GM12878 (cell line): Measurements from ENCODE around the gene SEC23IP. TPM values are rescaled to one million over a fixed set of nuclear protein-coding genes. Genes with fewer than 3 reads are reported as not detected.

Experiments used
- ATAC-seq: fragments of 200-7000 bp; cut with Tn5 transposase; 3 replicates; pipeline ENCODE4 v1.9.1; 2020; ENCODE audit warnings: mild to moderate bottlenecking, moderate library complexity
- BruUV-seq: library from RNA; stranded (reverse); fragments of 400-500 nt; replicated peaks from 2 replicates; lab custom pipeline; 2021; lab: Mats Ljungman, UMichigan
- CTCF ChIA-PET: fragments of 300-600 bp; sonication (Branson Sonifier 250); formaldehyde crosslinking; extraction: SDS; loops from one replicate; lab custom pipeline; 2021; ENCODE audit warnings: inconsistent platforms; lab: Yijun Ruan, JAX
- POLR2A ChIA-PET: fragments of 350-600 bp; formaldehyde crosslinking; extraction: SDS; loops from one replicate; lab custom pipeline; 2021; ENCODE audit warnings: inconsistent platforms; lab: Charles Lee
- RAD21 ChIA-PET: fragments of 300-600 bp; sonication (Branson Sonifier 250); formaldehyde crosslinking; loops from one replicate; lab custom pipeline; 2023; ENCODE audit warnings: antibody characterized with exemption; ENCODE audit not compliant: unreplicated experiment; lab: Charles Lee
- SMC1A ChIA-PET: fragments of 300-600 bp; sonication (Branson Sonifier 250); formaldehyde crosslinking; loops from one replicate; lab custom pipeline; 2023; ENCODE audit not compliant: unreplicated experiment, uncharacterized antibody; lab: Charles Lee
- DNase-seq: peaks from one replicate; pipeline ENCODE4 v3.0.0-alpha.2; 2011; ENCODE audit warnings: low read depth, low spot score
- FAIRE-seq: peaks from 3 replicates; lab custom pipeline; 2011; peaks lifted over from hg19 to GRCh38; lab: Jason Lieb, UNC
- H2AFZ ChIP-seq: 2 replicates; pipeline ENCODE4 v1.6.0; 2011; ENCODE audit warnings: low read depth, low read length, control low read depth; ENCODE audit not compliant: control insufficient read depth
- H3K27ac ChIP-seq: 2 replicates; pipeline ENCODE4 v1.5.1; 2011; ENCODE audit warnings: control low read depth; ENCODE audit not compliant: control insufficient read depth, insufficient read depth
- H3K27me3 ChIP-seq, 2 experiments: replicated peaks in 1 of 2; 2 replicates each; pipeline versions ENCODE4 v1.6.0 to v1.6.1; 2011; ENCODE audit warnings: low read length in 1 of 2; ENCODE audit not compliant: control insufficient read depth in 2 of 2, insufficient read depth in 2 of 2
- H3K36me3 ChIP-seq, 2 experiments: 2 replicates each; pipeline ENCODE4 v1.5.1; 2011; ENCODE audit warnings: low read length in 1 of 2; ENCODE audit not compliant: control insufficient read depth in 2 of 2, insufficient read depth in 2 of 2
- H3K4me1 ChIP-seq: 2 replicates; pipeline ENCODE4 v1.6.1; 2011; ENCODE audit warnings: mild to moderate bottlenecking, low read length, moderate library complexity, mixed read lengths; ENCODE audit not compliant: control insufficient read depth, insufficient read depth
- H3K4me2 ChIP-seq: 2 replicates; pipeline ENCODE4 v1.6.0; 2011; ENCODE audit warnings: control low read depth; ENCODE audit not compliant: control insufficient read depth, insufficient read depth
- H3K4me3 ChIP-seq: fragments of 200-600 bp; sonication (generic); 2 replicates; pipeline ENCODE4 v1.5.1; 2016
- H3K79me2 ChIP-seq: 2 replicates; pipeline ENCODE4 v1.6.0; 2011; ENCODE audit warnings: low read length; ENCODE audit not compliant: control insufficient read depth, insufficient read depth
- H3K9ac ChIP-seq: 2 replicates; pipeline ENCODE4 v1.8.0; 2011; ENCODE audit warnings: low read length, control low read depth, mixed read lengths; ENCODE audit not compliant: control insufficient read depth, insufficient read depth
- H3K9me3 ChIP-seq: replicated peaks from 3 replicates; pipeline ENCODE4 v1.5.1; 2011; ENCODE audit warnings: mild to moderate bottlenecking, low read length; ENCODE audit not compliant: control insufficient read depth, insufficient read depth
- H4K20me1 ChIP-seq: 2 replicates; pipeline ENCODE4 v1.6.0; 2011; ENCODE audit not compliant: control insufficient read depth, insufficient read depth
- FOXK2 ChIP-seq: fragments of 450-650 bp; IDR thresholded peaks from 2 replicates; pipeline ENCODE4 v1.6.1; 2017; ENCODE audit warnings: mild to moderate bottlenecking, moderate library complexity
- HDGF ChIP-seq: fragments of 450-650 bp; IDR thresholded peaks from 2 replicates; pipeline ENCODE4 v1.6.1; 2016; ENCODE audit warnings: antibody characterized with exemption
- IKZF1 ChIP-seq: fragments of 450-650 bp; conservative IDR thresholded peaks from 2 replicates; pipeline ENCODE4 v1.6.1; 2017; ENCODE audit warnings: antibody characterized with exemption, mild to moderate bottlenecking
- KDM1A ChIP-seq: fragments of 200-600 bp; sonication (generic); IDR thresholded peaks from 2 replicates; pipeline ENCODE4 v1.6.1; 2016; ENCODE audit warnings: borderline replicate concordance
- POLR2AphosphoS5 ChIP-seq: IDR thresholded peaks from 2 replicates; pipeline ENCODE4 v1.6.1; 2011; ENCODE audit warnings: mild to moderate bottlenecking, low read length, inconsistent platforms
- SREBF1 ChIP-seq: IDR thresholded peaks from 2 replicates; pipeline ENCODE4 v1.6.1; 2012; ENCODE audit warnings: mild to moderate bottlenecking, low read length
- TAF1 ChIP-seq: IDR thresholded peaks from 2 replicates; pipeline ENCODE4 v1.6.1; 2011; ENCODE audit warnings: mild to moderate bottlenecking, low read depth, low read length, borderline replicate concordance
- TCF7 ChIP-seq: IDR thresholded peaks from 2 replicates; pipeline ENCODE4 v1.6.1; 2014; ENCODE audit warnings: antibody characterized with exemption, borderline replicate concordance
- USF2 ChIP-seq: IDR thresholded peaks from 2 replicates; pipeline ENCODE4 v1.6.1; 2011; ENCODE audit warnings: low read depth, low read length, improper control_type of control experiment, borderline replicate concordance
- ZBED1 ChIP-seq: IDR thresholded peaks from 2 replicates; pipeline ENCODE4 v1.6.1; 2016; ENCODE audit warnings: borderline replicate concordance
- ZZZ3 ChIP-seq: IDR thresholded peaks from 2 replicates; pipeline ENCODE4 v1.6.1; 2011; ENCODE audit warnings: low read depth; ENCODE audit not compliant: control insufficient read depth, insufficient read length
- in situ Hi-C: fragments of 300-500 bp; cut with MboI; formaldehyde crosslinking; loops from 9 replicates; pipeline ENCODE4 v1.14.3; 2018; ENCODE audit warnings: mixed read lengths
- intact Hi-C: fragments of 100-400 bp; cut with micrococcal nuclease; formaldehyde crosslinking; loops from one replicate; pipeline ENCODE4 v1.14.2; 2022; ENCODE audit not compliant: unreplicated experiment
- polyA plus RNA-seq, 11 experiments: library from polyadenylated mRNA; depleted of rRNA in 4 of 11; unstranded in 6 of 11; stranded (reverse) in 5 of 11; fragments of >200 nt; fragmentation: Nextera tagmentation in 4 of 11; fragmentation: Illumina TruSeq in 1 of 11; extraction: Ambion mirVana in 4 of 11; extraction: Trizol in 1 of 11; gene quantifications; 1 replicate in 1 of 11; 2 replicates in 10 of 11; pipeline versions ENCODE4 v1.2.1 to v1.2.3, GENCODE V29; 2011 to 2016; ENCODE audit warnings: inconsistent platforms in 2 of 11, missing spikeins in 2 of 11, low read depth in 1 of 11
- total RNA-seq, 4 experiments: library from RNA; depleted of rRNA in 3 of 4; stranded (reverse); fragments of >200 nt in 3 of 4; fragmentation: Illumina TruSeq in 1 of 4; extraction: Trizol in 1 of 4; gene quantifications; 2 replicates each; pipeline versions ENCODE4 v1.2.1 to v1.2.3, GENCODE V29; 2013 to 2021
- TF ChIP-seq, protein P1 (sequence below): fragments of 450-650 bp; formaldehyde crosslinking; IDR thresholded peaks from 2 replicates; pipeline ENCODE4 v1.4.0; 2020; ENCODE audit warnings: mild to moderate bottlenecking, moderate library complexity
- TF ChIP-seq, protein P2 (sequence below): fragments of 450-650 bp; IDR thresholded peaks from 2 replicates; pipeline ENCODE4 v1.6.1; 2016; ENCODE audit warnings: mild to moderate bottlenecking
- TF ChIP-seq, protein P3 (sequence below): IDR thresholded peaks from 2 replicates; pipeline ENCODE4 v1.6.1; 2011; ENCODE audit warnings: low read depth, mild to moderate bottlenecking, low read length, moderate library complexity, borderline replicate concordance; ENCODE audit errors: extremely low read depth
- TF ChIP-seq, protein P4 (sequence below): IDR thresholded peaks from 2 replicates; pipeline ENCODE4 v1.6.1; 2011; ENCODE audit warnings: mild to moderate bottlenecking, low read depth, low read length, moderate library complexity; ENCODE audit not compliant: insufficient replicate concordance

Gene SEC23IP
- total and polyA plus RNA-seq, 10 of the 15 experiments (the other 5 are each of a cell fraction or from before 2014, with no cell fraction given), result 15.1 to 82.5 (median 36.0) TPM

DNA sequence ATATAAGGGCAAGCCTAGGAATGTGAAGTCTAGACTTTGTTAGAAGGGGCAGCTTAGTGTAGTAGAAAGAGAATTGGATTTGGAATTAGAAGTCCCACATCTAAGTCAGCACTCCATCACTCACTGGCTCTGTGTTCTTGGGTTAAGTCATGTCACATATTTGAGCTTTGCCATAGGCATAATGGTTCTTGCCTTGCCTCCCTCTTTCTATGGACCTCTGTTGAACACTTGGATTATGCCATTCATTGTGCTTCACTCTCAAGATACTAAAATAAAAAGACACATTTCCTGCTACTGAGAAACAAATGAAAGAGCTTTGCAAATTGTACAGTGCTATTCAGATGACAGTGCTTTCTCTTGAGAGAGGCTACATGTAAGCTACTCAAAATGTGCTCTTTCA, 35.9 kb downstream of the SEC23IP start:
- Histone ChIP-seq H3K27me3 (no peaks in the 10 kb centered on the region), H3K79me2 (no peaks in the 10 kb centered on the region), H3K4me3 (no peak overlapping the region), H3K9ac (no peak overlapping the region), H3K9me3 (no peaks in the 10 kb centered on the region), H2AFZ (no peak overlapping the region), H3K4me2 (no peak overlapping the region), H3K36me3 (peaks cover 0 to 33% of the 10 kb centered on the region in 2 experiments; a peak in 3 of 4 replicates), H3K4me1 (no peaks in the 10 kb centered on the region), H3K27ac (no peak overlapping the region), H4K20me1 (no peaks in the 10 kb centered on the region)
- ATAC-seq (no peak), DNase-seq (no peak), FAIRE-seq (no peak)
- ChIA-PET SMC1A (interaction anchor here (1.0 to 1.5 kb wide), 2 partner anchors 14 to 123 kb away, joined by 3 read pairs; no protein-coding TSS in a partner anchor), POLR2A (no interaction called here), RAD21 (no interaction called here), CTCF (interaction anchor here (0.9 to 1.1 kb wide), 3 partner anchors 10 to 241 kb away, joined by 3 to 6 read pairs (median 3); no protein-coding TSS in a partner anchor)
- intact Hi-C loops (no loop called here), in situ Hi-C loops (no loop called here)
- no TSS peak for BruUV-seq
- TF ChIP-seq, protein P1, sequence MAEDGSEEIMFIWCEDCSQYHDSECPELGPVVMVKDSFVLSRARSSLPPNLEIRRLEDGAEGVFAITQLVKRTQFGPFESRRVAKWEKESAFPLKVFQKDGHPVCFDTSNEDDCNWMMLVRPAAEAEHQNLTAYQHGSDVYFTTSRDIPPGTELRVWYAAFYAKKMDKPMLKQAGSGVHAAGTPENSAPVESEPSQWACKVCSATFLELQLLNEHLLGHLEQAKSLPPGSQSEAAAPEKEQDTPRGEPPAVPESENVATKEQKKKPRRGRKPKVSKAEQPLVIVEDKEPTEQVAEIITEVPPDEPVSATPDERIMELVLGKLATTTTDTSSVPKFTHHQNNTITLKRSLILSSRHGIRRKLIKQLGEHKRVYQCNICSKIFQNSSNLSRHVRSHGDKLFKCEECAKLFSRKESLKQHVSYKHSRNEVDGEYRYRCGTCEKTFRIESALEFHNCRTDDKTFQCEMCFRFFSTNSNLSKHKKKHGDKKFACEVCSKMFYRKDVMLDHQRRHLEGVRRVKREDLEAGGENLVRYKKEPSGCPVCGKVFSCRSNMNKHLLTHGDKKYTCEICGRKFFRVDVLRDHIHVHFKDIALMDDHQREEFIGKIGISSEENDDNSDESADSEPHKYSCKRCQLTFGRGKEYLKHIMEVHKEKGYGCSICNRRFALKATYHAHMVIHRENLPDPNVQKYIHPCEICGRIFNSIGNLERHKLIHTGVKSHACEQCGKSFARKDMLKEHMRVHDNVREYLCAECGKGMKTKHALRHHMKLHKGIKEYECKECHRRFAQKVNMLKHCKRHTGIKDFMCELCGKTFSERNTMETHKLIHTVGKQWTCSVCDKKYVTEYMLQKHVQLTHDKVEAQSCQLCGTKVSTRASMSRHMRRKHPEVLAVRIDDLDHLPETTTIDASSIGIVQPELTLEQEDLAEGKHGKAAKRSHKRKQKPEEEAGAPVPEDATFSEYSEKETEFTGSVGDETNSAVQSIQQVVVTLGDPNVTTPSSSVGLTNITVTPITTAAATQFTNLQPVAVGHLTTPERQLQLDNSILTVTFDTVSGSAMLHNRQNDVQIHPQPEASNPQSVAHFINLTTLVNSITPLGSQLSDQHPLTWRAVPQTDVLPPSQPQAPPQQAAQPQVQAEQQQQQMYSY (CRISPR knock-in tag), result no peak
- TF ChIP-seq KDM1A (no peak), SREBF1 (no peak), POLR2AphosphoS5 (no peak), USF2 (no peak), FOXK2 (no peak), IKZF1 (no peak), TCF7 (no peak), HDGF (no peak), ZBED1 (no peak), ZZZ3 (no peak), TAF1 (no peak)
- TF ChIP-seq, protein P2, sequence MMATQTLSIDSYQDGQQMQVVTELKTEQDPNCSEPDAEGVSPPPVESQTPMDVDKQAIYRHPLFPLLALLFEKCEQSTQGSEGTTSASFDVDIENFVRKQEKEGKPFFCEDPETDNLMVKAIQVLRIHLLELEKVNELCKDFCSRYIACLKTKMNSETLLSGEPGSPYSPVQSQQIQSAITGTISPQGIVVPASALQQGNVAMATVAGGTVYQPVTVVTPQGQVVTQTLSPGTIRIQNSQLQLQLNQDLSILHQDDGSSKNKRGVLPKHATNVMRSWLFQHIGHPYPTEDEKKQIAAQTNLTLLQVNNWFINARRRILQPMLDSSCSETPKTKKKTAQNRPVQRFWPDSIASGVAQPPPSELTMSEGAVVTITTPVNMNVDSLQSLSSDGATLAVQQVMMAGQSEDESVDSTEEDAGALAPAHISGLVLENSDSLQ, result no peak
- TF ChIP-seq, protein P3, sequence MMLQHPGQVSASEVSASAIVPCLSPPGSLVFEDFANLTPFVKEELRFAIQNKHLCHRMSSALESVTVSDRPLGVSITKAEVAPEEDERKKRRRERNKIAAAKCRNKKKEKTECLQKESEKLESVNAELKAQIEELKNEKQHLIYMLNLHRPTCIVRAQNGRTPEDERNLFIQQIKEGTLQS, result no peak
- TF ChIP-seq, protein P4, sequence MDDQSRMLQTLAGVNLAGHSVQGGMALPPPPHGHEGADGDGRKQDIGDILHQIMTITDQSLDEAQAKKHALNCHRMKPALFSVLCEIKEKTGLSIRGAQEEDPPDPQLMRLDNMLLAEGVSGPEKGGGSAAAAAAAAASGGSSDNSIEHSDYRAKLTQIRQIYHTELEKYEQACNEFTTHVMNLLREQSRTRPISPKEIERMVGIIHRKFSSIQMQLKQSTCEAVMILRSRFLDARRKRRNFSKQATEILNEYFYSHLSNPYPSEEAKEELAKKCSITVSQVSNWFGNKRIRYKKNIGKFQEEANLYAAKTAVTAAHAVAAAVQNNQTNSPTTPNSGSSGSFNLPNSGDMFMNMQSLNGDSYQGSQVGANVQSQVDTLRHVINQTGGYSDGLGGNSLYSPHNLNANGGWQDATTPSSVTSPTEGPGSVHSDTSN, result no peak
